ENCODE data around the gene ZNHIT2.
A peak's percentile ranks its signal among the peaks of the same experiment; 100 is the strongest.

DNA sequence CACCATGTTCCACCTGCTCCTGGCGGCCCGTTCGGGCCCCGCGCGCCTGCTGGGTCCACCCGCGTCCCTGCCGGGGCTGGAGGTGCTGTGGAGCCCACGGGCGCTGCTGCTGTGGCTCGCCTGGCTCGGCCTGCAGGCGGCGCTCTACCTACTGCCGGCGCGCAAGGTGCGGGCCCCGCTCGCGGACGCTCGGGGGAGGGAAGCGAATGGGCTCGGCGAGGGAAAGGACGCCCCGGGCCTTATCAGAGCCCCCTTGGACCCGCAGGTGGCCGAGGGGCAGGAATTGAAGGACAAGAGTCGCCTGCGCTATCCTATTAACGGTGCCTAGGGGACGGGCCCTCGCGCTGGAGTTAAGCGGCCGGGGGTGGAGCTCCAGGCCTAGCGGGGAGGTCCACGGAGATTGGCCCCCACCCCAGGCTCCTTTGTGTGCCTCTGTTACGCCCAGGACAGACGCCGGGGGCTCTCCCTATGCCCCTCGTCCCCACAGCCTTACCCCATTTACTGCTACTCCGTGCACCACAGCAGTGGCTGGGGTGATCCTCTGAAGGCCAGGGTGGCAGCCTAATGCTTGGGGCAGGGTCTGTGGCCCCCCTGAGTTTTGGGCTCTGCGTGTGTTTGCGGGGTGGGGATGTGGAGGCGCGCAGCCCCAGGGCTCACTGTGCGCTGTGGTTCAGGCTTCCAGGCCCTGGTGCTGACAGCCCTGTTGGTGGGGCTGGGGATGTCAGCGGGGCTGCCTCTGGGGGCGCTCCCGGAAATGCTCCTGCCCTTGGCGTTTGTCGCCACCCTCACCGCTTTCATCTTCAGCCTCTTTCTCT, 4.7 kb downstream of the ZNHIT2 start:
- TF ChIP-seq CTCF (IDR thresholded peaks at IDR 0.05): peak; percentile 85 to 97 (median 91)
- TF ChIP-seq POLR2A (IDR thresholded peaks at IDR 0.05): peak; percentile 15
